Testis (tissue), 3 donors: ENCODE measurements around the gene PRND. TPM values are rescaled to one million over a fixed set of nuclear protein-coding genes. Genes with fewer than 3 reads are reported as not detected.
"Not testable (repeated sequence)": the region's sequence is repeated elsewhere in the genome, so short reads cannot be mapped to it uniquely, and the experiment has no call there.

Source experiments
- DNase-seq: peaks from one replicate; pipeline ENCODE4 v3.0.0-alpha.2; 2019
- H3K27ac ChIP-seq, 2 donors: fragments of 200-600 bp; sonication (generic); one replicate each; pipeline ENCODE4 v1.5.1; 2019
- H3K27me3 ChIP-seq: fragments of 200-600 bp; sonication (generic); one replicate; pipeline ENCODE4 v1.5.1; 2019
- H3K36me3 ChIP-seq: fragments of 200-600 bp; sonication (generic); one replicate; pipeline ENCODE4 v1.5.1; 2017; ENCODE audit warnings: low read depth; ENCODE audit errors: missing control alignments
- H3K4me1 ChIP-seq: fragments of 200-600 bp; sonication (generic); one replicate; pipeline ENCODE4 v1.5.1; 2019
- H3K4me3 ChIP-seq, 2 donors: fragments of 200-600 bp; sonication (generic); one replicate each; pipeline ENCODE4 v1.5.1; 2017 to 2019
- H3K9me3 ChIP-seq: fragments of 200-600 bp; sonication (generic); one replicate; pipeline ENCODE4 v1.5.1; 2017
- CTCF ChIP-seq, 3 experiments: fragments of 450-650 bp in 2 of 3; fragments of 200-600 bp in 1 of 3; sonication (generic) in 1 of 3; IDR thresholded peaks; one replicate each; pipeline ENCODE4 v1.5.1; 2016 to 2019; ENCODE audit warnings: antibody characterized with exemption in 3 of 3, mild to moderate bottlenecking in 2 of 3, moderate library complexity in 1 of 3
- POLR2A ChIP-seq: fragments of 450-650 bp; IDR thresholded peaks from one replicate; pipeline ENCODE4 v1.6.1; 2017; ENCODE audit warnings: antibody characterized with exemption, mild to moderate bottlenecking, moderate library complexity
- WGBS, 2 donors: methylation state at CpG; one replicate each; pipeline ENCODE4 v1.1.5; 2018; 5-methylcytosine and 5-hydroxymethylcytosine counted together
- intact Hi-C: fragments of 100-400 bp; cut with DNase I; formaldehyde crosslinking; loops from one replicate; pipeline ENCODE4 v1.15.1; 2023; ENCODE audit warnings: low total_unique reads
- polyA plus RNA-seq: library from polyadenylated mRNA; stranded (reverse); fragments of 350-450 nt; fragmentation: Illumina TruSeq; extraction: RNeasy Lipid Tissue Mini Kit (QIAGEN cat#74804); gene quantifications from one replicate; pipeline ENCODE4 v1.2.3, GENCODE V29; 2014; ENCODE audit warnings: low read depth, low replicate concordance; ENCODE audit not compliant: insufficient read depth
- total RNA-seq, 2 donors: library from RNA; depleted of rRNA; stranded (reverse); fragments of >200 nt; gene quantifications; one replicate each; pipeline ENCODE4 v1.2.3, GENCODE V29; 2016

The PRND gene
- total and polyA plus RNA-seq, 3 donors from 2014 or later: 147 to 729 (median 431) TPM

GRCh38 chr20:4699957-4700356 is 21.8 kb upstream of the PRND start:
- H3K27ac ChIP-seq: no peak overlapping the region
- H3K4me1 ChIP-seq: peaks cover 13% of the 10 kb centered on the region
- 89 to 97% methylated on average over 3 of the region's 3 CpGs for WGBS, 2 donors
- no peaks in the 10 kb centered on the region for H3K36me3 ChIP-seq
- no peaks in the 10 kb centered on the region for H3K9me3 ChIP-seq
- no peak for DNase-seq
- H3K4me3 ChIP-seq: no peak overlapping the region
- TF ChIP-seq CTCF (IDR thresholded peaks at IDR 0.05): no peak
- TF ChIP-seq POLR2A: no peak
- intact Hi-C loops: no loop called here
- no peaks in the 10 kb centered on the region for H3K27me3 ChIP-seq

DNA sequence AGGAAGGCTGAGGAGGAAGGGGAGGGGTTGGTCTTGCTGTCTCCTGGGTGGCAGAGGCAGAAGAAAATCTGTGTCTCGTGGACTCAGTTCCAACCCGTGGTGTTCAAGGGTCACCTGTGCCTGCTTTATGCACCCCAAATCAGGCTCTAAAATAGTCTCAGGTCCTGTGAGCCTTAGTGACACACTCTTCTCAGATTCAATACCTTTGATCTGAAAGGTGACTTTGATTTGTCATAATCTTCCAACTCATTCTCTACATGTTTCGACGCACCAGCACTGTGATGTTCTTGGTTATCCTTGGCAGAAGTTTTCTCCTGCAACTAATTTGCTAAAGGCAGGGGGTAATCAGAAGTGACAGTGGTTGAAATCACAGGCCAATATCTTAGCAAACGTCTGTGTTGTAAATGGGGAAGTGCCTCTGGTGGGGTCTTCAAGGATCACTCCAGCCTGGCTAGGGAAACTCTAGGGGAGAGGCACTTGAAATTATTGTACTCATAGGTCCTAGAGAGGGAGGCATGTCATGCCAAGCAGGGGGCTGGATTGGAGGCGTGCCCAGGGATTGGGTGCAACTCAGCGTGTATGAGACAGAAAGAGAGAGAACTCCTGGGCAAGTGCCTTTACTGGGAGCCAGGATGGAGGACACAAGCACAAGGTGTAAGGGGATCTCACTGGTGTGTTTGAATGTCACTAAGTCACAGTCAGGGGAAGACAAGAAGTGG is 19.0 kb upstream of the PRND start:
- no peaks in the 10 kb centered on the region for H3K27me3 ChIP-seq
- H3K4me3 ChIP-seq: no peak overlapping the region
- no peak for DNase-seq
- intact Hi-C loops: no loop called here
- H3K27ac ChIP-seq: no peak overlapping the region
- 80 to 81% methylated on average over 7 of the region's 7 CpGs for WGBS, 2 donors
- peaks cover 13% of the 10 kb centered on the region for H3K4me1 ChIP-seq
- H3K9me3 ChIP-seq: no peaks in the 10 kb centered on the region
- H3K36me3 ChIP-seq: no peaks in the 10 kb centered on the region
- TF ChIP-seq CTCF (IDR thresholded peaks at IDR 0.05): no peak
- TF ChIP-seq POLR2A: no peak

GRCh38 chr20:4703281-4703676 is 18.4 kb upstream of the PRND start:
- 86 to 91% methylated on average over 6 of the region's 6 CpGs for WGBS, 2 donors

GRCh38 chr20:4706941-4707340 is 14.8 kb upstream of the PRND start:
- DNase-seq, H3K27ac ChIP-seq, intact Hi-C loops, H3K4me3 ChIP-seq, H3K4me1 ChIP-seq, H3K9me3 ChIP-seq, H3K36me3 ChIP-seq, H3K27me3 ChIP-seq: not testable (repeated sequence)
- 96% methylated on average over 12 of the region's 12 CpGs for WGBS, 2 donors

More at GRCh38 chr20:4703281-4703676, 18.4 kb upstream of the PRND start:
- no peak overlapping the region for H3K4me3 ChIP-seq
- no peaks in the 10 kb centered on the region for H3K9me3 ChIP-seq
- peaks cover 13% of the 10 kb centered on the region for H3K4me1 ChIP-seq
- TF ChIP-seq CTCF (IDR thresholded peaks at IDR 0.05) (no peak), POLR2A (no peak)
- intact Hi-C loops: no loop called here
- no peaks in the 10 kb centered on the region for H3K27me3 ChIP-seq
- no peak overlapping the region for H3K27ac ChIP-seq
- H3K36me3 ChIP-seq: no peaks in the 10 kb centered on the region
- DNase-seq: no peak

DNA sequence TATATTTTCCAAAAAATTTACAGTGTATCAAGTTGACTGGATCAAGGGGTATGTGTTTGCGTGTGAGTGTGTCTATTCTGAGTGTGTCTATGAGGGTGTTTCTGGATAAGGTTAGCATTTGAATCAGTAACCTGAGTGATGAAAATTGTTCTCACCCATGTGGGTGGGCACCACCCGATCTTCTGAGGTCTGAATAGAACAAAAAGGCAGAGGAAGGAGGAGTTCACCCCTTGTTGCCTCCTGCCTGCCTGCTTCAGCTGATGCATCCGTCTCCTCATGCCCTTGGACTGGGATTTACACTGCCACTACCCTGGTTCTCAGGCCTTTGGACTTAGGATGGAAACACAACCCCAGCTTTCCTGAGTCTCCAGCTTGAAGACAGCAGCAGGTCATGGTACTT is 13.7 kb upstream of the PRND start:
- no peak overlapping the region for H3K4me3 ChIP-seq
- H3K27ac ChIP-seq: no peak overlapping the region
- WGBS, 2 donors: 67 to 80% methylated on average over 3 of the region's 3 CpGs
- DNase-seq: no peak
- no peak for TF ChIP-seq CTCF (IDR thresholded peaks at IDR 0.05)
- no peak for TF ChIP-seq POLR2A
- H3K36me3 ChIP-seq: no peaks in the 10 kb centered on the region
- no peaks in the 10 kb centered on the region for H3K27me3 ChIP-seq
- H3K4me1 ChIP-seq: peaks cover 9% of the 10 kb centered on the region
- no peaks in the 10 kb centered on the region for H3K9me3 ChIP-seq
- intact Hi-C loops: no loop called here
